Activated CD4-positive, alpha-beta memory T cell treated with anti-CD3 and anti-CD28 coated beads, Interleukin-2, amount 10 ng/mL, durations not matched to agents 7 days and 5 days (primary cell): ENCODE results near the gene ZNF227. TPM values are rescaled to one million over a fixed set of nuclear protein-coding genes. Genes with fewer than 3 reads are reported as not detected.

Source experiments
- total RNA-seq, 2 experiments: library from RNA; stranded (reverse); gene quantifications; one replicate each; pipeline ENCODE4 v1.2.3, GENCODE V29; 2021

Gene ZNF227
- total RNA-seq, 2 experiments from 2014 or later: 26.9 to 27.9 TPM

Other genes starting within 250 kb of the ZNF227 start
- 1 to 10 TPM; 6.7 to 7.5 TPM for gene ZNF155, start 228.3 kb upstream of the ZNF227 start, total RNA-seq
- 1 to 10 TPM; 3.7 to 5.8 TPM for gene ZNF230, start 209.6 kb upstream of the ZNF227 start, total RNA-seq
- gene ZNF222, start 187.2 kb upstream of the ZNF227 start, total RNA-seq: 1 to 10 TPM; 3.3 to 4.3 TPM
- gene ZNF223, start 160.5 kb upstream of the ZNF227 start, total RNA-seq: under 1 TPM; 0.40 to 0.50 TPM
- gene ZNF284, start 140.4 kb upstream of the ZNF227 start, total RNA-seq: 1 to 10 TPM; 1.6 to 1.8 TPM
- 10 to 100 TPM; 35.4 to 37.8 TPM for gene ZNF224, start 118.2 kb upstream of the ZNF227 start, total RNA-seq
- gene ZNF225, start 99.1 kb upstream of the ZNF227 start, total RNA-seq: 1 to 10 TPM; 4.5 to 4.7 TPM
- 10 to 100 TPM; 10.3 to 12.6 TPM for gene ZNF234, start 71.0 kb upstream of the ZNF227 start, total RNA-seq
- gene ZNF226, start 47.4 kb upstream of the ZNF227 start, total RNA-seq: 10 to 100 TPM; 17.4 to 18.0 TPM
- under 1 TPM; 0.08 to 0.33 TPM for gene ZNF233, start 47.4 kb downstream of the ZNF227 start, total RNA-seq
- 1 to 10 TPM; 5.2 to 5.9 TPM for gene ZNF235, start 92.5 kb downstream of the ZNF227 start, total RNA-seq
- gene ZNF112, start 144.1 kb downstream of the ZNF227 start, total RNA-seq: not detected
- under 1 TPM; 0.48 to 0.60 TPM for gene ZNF285, start 189.1 kb downstream of the ZNF227 start, total RNA-seq
- under 1 TPM; 0.05 to 0.55 TPM for gene ZNF229, start 235.9 kb downstream of the ZNF227 start, total RNA-seq